ENCODE results near the gene STUB1. TPM values are rescaled to one million over a fixed set of nuclear protein-coding genes. Genes with fewer than 3 reads are reported as not detected.
A peak's percentile ranks its signal among the peaks of the same experiment; 100 is the strongest.

STUB1 gene
- total and polyA plus RNA-seq, 3 donors from 2014 or later, result 93.3 to 160 (median 126) TPM

GRCh38 chr16:660132-660458 is 20.1 kb upstream of the STUB1 start:
- no peaks in the 10 kb centered on the region for H3K27me3 ChIP-seq
- H3K27ac ChIP-seq, result peak overlapping the region; percentile 15 to 36
- peaks cover 12% of the 10 kb centered on the region for H3K4me1 ChIP-seq
- intact Hi-C loops (cut with DNase I; ENCODE audit: low total_unique reads), result loop anchor here (10.0 kb wide), 1 partner anchor 75 kb away; no protein-coding TSS in a partner anchor
- H3K4me3 ChIP-seq, result no peak overlapping the region
- no peaks in the 10 kb centered on the region for H3K9me3 ChIP-seq
- H3K36me3 ChIP-seq (ENCODE audit: low read depth, missing control alignments), result no peaks in the 10 kb centered on the region
- WGBS, 2 donors, result 40 to 61% methylated on average over 3 to 6 of the region's 6 CpGs
- TF ChIP-seq CTCF (IDR thresholded peaks at IDR 0.05) (no peak), POLR2A (IDR thresholded peaks at IDR 0.05) (no peak)
- DNase-seq, result no peak

GRCh38 chr16:660459-661183 is 19.6 kb upstream of the STUB1 start:
- TF ChIP-seq CTCF (IDR thresholded peaks at IDR 0.05), result peak; percentile 44 to 57 (median 46)
- TF ChIP-seq POLR2A (IDR thresholded peaks at IDR 0.05), result no peak
- peaks cover 12% of the 10 kb centered on the region for H3K4me1 ChIP-seq
- H3K9me3 ChIP-seq, result no peaks in the 10 kb centered on the region
- H3K27me3 ChIP-seq, result no peaks in the 10 kb centered on the region
- peak; percentile 94 for DNase-seq
- H3K36me3 ChIP-seq (ENCODE audit: low read depth, missing control alignments), result no peaks in the 10 kb centered on the region
- peak overlapping the region; percentile 15 to 36 for H3K27ac ChIP-seq
- H3K4me3 ChIP-seq, result no peak overlapping the region
- 24 to 37% methylated on average over 3 to 41 of the region's 43 CpGs for WGBS, 2 donors
- intact Hi-C loops (cut with DNase I; ENCODE audit: low total_unique reads), result loop anchor here (10.0 kb wide), 1 partner anchor 76 kb away; no protein-coding TSS in a partner anchor

GRCh38 chr16:661184-661821 is 18.9 kb upstream of the STUB1 start:
- intact Hi-C loops (cut with DNase I; ENCODE audit: low total_unique reads), result loop anchor here (10.0 kb wide), 1 partner anchor 77 kb away; no protein-coding TSS in a partner anchor
- H3K27me3 ChIP-seq, result no peaks in the 10 kb centered on the region
- TF ChIP-seq POLR2A (IDR thresholded peaks at IDR 0.05), result no peak
- TF ChIP-seq CTCF (IDR thresholded peaks at IDR 0.05), result no peak
- H3K36me3 ChIP-seq (ENCODE audit: low read depth, missing control alignments), result no peaks in the 10 kb centered on the region
- WGBS, 2 donors, result 49 to 72% methylated on average over 12 to 35 of the region's 35 CpGs
- no peak overlapping the region for H3K4me3 ChIP-seq
- H3K27ac ChIP-seq, result peak overlapping the region in 1 of 2 donors; percentile 55
- H3K4me1 ChIP-seq, result peaks cover 12% of the 10 kb centered on the region
- no peaks in the 10 kb centered on the region for H3K9me3 ChIP-seq
- no peak for DNase-seq

- TF ChIP-seq CTCF (IDR thresholded peaks at IDR 0.05) (no peak), POLR2A (IDR thresholded peaks at IDR 0.05) (no peak)
- Histone ChIP-seq H3K4me1 (peaks cover 12% of the 10 kb centered on the region), H3K4me3 (no peak overlapping the region), H3K27me3 (no peaks in the 10 kb centered on the region), H3K36me3 (ENCODE audit: low read depth, missing control alignments) (no peaks in the 10 kb centered on the region), H3K27ac (no peak overlapping the region), H3K9me3 (no peaks in the 10 kb centered on the region)
- no peak for DNase-seq
- intact Hi-C loops (cut with DNase I; ENCODE audit: low total_unique reads), result loop anchor here (10.0 kb wide), 1 partner anchor 77 kb away; no protein-coding TSS in a partner anchor
- 92 to 95% methylated on average over 14 to 19 of the region's 19 CpGs for WGBS, 2 donors
These were observed 18.1 kb upstream of the STUB1 start for GRCh38 chr16:662095-662494.
